OCI-M2 (cell line): ENCODE data around the gene ZNF783.

Source experiments
- DNase-seq: peaks from one replicate; lab custom pipeline; 2025; ENCODE audit not compliant: unreplicated experiment; lab: John Stamatoyannopoulos, UW

ZNF783 gene

GRCh38 chr7:149280661-149281507, 18.9 kb downstream of the ZNF783 start:
- DNase-seq: no peak

DNA sequence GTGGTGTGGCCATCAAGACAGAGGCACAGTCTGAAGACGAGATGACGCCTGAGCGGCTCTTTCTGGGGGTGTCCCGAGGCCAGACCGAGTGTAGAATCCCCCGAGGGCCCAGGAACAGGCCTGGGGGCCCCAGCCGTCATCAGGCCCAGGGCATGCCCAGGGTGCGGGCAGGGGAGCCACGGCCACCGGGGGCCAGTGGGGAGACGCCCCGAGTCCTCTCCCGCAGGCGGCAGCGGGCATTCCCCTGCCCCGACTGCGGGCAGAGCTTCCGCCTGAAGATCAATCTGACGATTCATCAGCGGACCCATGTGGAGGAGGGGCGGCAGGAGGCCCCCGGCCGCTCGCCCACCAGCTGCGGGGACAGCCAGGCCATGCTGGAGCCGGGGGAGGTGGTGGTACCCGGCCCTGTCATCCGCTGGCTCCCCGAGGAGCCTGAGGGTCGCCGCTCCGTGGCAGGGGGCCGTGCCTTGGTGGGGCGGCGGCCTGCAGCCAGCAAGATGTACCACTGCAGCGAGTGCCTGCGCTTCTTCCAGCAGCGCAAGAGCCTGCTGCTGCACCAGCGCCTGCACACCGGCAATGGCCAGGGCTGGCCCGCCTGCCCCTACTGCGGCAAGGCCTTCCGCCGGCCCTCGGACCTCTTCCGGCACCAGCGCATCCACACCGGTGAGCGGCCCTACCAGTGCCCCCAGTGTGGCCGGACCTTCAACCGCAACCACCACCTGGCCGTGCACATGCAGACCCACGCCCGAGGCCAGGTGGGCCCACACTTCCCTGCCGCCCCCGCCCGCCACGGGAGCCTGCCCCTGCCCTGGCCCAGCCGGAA, 19.7 kb downstream of the ZNF783 start:
- no peak for DNase-seq

GRCh38 chr7:149282331-149282655, 20.3 kb downstream of the ZNF783 start:
- no peak for DNase-seq

- no peak for DNase-seq
Observed at GRCh38 chr7:149283321-149283720, 21.3 kb downstream of the ZNF783 start.

GRCh38 chr7:149284343-149284742, 22.3 kb downstream of the ZNF783 start:
- DNase-seq: no peak

DNA sequence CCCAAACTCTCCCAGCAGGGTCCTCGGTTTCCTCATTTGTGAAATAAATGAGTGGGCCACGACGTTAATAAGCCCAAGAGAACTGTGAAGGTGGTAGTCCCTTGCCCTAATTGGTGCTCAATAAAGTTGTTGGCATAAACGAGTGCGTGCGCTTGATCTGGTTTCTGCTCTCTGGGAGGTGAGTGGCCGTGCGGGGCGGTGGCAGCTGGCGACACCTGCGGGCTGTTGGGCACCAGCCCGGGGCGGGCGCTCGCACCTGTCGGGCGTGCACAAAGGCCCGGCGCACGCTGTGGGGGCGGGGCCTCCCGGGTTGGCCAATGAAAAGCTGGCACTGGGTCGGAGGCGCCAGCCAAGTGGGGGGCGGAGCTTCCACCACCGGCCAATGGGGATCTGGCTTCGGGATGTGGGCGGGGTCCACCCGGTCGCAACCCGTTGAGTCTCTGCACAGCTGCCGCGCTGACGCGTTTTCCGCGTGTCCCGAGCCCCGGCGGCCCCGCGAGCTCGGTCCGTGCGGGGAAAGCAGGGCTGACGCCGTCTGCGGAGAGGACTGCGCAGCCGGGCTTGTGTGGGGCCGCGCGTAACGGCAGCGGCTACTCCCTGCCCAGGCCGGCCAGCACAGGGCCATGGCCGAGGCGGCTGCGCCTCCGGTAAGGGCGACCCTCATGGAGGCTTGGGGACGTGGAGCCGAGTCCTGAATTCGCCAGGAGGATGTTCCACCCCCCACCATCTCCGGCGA, 23.0 kb downstream of the ZNF783 start:
- peak; percentile 95 for DNase-seq

- no peak for DNase-seq
Observed at GRCh38 chr7:149285603-149286002, 23.6 kb downstream of the ZNF783 start.

DNA sequence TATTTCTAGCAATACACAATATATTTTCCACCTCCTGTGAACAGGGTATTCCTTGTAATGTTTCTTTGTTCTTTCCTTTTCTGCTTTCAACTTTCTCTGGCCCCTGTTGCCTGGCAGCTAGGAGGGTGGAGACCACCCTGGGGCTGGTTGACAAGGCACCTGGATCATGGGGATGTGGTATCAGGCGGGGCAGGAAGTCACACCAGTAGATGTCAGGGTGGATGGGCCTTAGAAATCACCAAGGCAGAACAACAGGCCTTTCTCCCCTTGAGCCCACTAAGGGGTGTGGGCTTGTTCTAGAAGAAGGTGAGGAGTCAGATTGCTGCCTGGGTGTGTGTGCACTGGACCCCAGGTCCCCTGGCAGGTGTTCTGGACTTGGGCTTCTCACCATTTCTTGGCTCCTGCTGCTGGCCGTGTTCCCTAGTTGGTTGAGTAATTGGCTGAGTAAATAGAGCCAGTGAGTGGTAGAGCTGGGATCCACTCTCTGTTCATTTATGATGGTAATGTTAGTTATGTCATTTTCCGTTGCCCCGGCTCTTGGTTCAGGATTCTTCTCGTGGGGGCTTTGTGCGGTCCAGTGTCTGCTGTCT, 24.9 kb downstream of the ZNF783 start:
- no peak for DNase-seq

DNA sequence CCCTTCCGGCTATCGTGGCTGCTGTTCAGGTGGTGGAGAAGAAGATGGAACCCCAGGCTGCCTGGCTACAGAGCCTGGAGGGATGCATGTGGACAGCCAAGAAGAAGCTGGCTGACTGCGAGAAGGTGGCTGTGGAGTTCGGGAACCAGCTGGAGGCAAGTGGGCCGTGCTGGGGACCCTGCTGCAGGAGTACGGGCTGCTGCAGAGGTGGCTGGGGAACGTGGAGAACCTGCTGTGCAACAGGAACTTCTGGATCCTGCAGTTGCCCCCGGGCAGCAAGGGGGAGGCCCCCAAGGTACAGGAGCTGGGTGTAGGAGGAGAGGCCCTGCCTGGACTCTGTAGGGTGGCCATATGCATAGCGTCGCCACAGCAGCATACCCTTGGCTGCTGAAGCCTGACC, 25.6 kb downstream of the ZNF783 start:
- DNase-seq: no peak

GRCh38 chr7:149289262-149289661, 27.3 kb downstream of the ZNF783 start:
- DNase-seq: no peak

DNA sequence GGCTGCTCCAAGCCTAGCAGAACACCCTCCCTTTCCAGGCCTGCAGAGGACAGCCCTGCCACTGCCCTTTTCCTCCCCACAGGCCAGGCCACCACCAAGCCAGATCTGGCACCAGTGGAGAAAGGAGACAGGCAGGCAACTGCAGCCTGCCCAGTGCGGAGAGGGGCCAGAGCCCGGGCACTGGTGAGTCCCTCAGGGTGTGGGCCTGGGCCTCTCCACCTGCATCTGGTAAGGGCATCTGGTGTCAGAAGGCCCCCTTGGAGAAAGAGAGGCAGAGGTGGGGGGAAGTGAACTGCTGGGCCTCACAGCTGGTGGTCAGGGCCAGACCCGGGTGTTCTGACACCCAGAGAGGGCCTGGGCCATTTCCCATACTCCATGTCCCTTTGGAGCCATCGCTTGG, 27.9 kb downstream of the ZNF783 start:
- no peak for DNase-seq

DNA sequence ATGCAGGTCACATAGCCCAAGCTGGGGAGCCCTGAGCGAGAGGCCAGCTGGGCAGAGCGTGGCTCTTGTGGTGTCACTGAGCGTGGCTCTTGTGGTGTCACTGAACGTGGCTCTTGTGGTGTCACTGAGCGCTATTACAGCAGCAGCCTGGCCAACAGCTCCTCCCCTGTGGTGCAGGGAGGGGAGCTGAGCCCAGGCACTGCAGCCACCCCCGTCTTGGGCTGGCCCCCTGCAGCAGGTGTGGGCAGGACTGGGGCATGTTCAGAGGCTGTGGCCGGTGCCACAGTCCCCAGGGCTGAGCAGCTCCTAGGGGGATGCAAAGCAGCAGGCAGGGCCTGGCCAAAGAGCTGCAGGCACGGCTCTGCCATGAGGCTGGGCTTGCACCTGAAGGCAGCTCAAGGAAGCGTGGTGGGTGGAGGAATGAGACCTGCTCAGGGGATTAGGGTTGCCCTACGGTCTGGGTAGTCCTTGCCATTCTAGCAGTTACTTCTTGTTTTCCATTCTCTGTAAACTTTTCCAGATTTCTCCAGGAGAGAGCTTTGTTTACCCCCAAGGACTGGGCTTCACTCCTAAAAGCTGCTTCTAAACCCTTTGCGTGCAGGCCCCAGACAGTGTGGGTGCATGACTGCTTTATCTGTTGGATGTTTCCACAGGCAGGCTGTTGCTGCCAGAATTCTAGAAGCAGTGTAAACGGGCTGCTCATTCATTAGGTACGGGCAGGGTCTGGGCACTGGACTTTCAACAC, 29.2 kb downstream of the ZNF783 start:
- no peak for DNase-seq

DNA sequence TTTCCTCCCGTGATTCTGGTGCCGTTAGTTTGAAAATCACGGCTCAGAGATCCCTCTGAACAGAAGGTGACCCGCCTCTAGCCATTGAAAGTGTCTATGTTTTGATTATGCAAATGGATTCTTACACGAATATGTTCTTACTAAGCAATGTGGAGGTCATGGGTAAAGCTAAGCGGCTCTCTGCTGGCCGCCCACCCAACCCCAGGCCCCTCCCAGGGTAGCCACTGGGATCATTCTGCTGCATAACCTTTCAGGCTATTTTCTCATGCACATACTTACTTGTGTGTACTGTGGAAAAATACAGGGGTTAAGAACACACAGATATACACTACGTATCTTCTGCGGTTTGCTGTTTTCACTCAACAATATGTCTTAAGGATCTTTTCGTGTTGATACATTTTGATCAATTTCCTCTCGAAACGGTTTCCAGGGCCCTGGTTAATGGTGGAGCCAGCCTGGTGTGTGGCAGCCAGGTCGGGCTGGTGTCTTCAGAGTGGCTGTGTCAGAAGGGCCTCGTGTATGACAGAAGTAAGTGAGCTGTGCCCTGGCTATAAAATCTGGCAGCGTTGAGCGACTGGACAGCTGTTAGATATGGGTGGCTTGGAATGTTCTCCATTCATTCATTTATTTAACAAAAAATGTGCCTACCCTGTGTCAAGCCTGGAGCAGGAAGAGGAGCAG, 29.9 kb downstream of the ZNF783 start:
- no peak for DNase-seq

DNA sequence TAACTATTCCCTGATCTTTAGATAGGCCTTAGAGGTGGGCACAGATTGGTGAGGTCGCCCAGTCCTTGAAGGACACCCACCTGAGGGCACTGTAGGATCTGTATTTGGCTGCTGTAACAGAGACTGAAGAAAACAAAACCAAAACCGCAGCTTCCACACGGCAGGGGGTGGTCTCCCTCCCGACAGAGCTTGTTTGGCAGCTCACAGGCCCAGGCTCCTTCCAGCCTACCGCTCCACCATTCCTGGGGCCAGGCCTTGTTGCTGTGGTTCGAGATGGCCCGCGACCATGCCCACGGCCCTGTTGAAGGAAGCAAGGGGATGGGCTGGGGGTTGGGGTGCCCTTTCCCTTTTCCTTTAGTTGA, 30.4 kb downstream of the ZNF783 start:
- DNase-seq: no peak

DNA sequence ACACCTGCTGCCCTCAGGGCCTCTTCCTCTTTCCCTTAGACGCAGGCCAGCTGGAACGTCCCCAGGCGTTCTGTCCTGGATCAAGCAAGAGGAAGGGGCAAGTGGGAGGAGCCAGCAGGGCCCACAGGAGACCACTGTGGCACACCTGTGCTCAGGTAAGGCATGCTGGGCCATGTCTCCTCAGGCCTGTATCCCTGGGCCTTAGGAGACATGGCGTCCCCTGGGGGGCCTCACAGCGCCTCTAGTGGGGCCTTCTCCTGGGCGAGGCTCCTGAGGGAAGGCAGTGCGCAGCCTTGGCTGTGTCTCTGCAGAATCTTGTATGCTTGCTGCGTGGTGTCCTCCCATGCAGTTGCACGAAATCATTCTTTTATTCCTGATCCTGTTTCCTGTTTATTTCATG, 31.3 kb downstream of the ZNF783 start:
- DNase-seq: no peak

GRCh38 chr7:149293946-149294633, 32.1 kb downstream of the ZNF783 start:
- DNase-seq: no peak

- DNase-seq: no peak
Observed at GRCh38 chr7:149294634-149295480, 32.9 kb downstream of the ZNF783 start.

DNA sequence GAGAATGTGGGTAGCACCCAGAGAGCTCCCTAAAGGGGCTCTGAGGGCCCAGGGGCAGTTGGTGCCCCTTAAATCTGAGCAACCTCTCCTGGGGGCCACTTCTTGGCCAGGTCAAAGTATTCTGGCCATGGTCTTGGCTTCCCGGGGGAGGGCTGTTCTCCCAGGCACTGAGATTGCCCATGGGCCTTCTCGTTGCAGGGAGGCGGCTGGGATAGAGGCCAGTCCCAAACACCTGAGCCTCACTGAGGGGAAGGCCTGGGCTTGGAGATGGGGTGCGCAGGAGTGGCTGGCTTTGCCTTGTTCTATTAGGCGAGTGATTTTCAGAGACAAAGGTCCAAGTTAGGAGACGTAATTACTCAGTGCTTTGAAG, 33.5 kb downstream of the ZNF783 start:
- no peak for DNase-seq

DNA sequence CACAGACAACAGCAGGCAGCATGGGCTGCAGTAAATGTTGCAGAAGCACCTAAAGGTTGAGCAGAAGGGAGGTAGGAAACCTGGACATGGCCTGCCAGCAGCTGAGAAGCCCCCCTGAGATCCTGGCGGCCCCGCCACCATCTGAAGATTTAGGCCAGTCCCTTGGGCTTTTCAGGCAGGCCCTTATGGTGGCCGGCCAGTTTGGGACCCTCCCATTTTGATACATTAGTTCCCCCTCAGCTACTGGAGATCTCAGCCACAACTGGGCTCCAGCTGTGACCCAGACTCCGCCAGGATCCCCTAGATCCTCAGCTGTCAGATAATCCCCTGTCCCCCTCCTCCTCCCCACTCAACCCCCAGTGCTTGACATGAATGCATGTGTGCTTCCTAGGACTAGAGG, 34.4 kb downstream of the ZNF783 start:
- DNase-seq: no peak
